Nephron progenitor cell (in vitro differentiated cells): ENCODE results near the gene MTMR2.
A peak's percentile ranks its signal among the peaks of the same experiment; 100 is the strongest.

Experiments used
- DNase-seq: peaks from one replicate; pipeline ENCODE4 v3.0.0; 2021
- H3K27ac Mint-ChIP-seq: 2 replicates; pipeline ENCODE4 v1.8.0; 2021; ENCODE audit warnings: mild to moderate bottlenecking, moderate library complexity, mixed read lengths
- H3K27me3 Mint-ChIP-seq: 2 replicates; pipeline ENCODE4 v1.8.0; 2021; ENCODE audit warnings: mild to moderate bottlenecking, low read depth, mixed read lengths; ENCODE audit not compliant: poor library complexity
- H3K36me3 Mint-ChIP-seq: 2 replicates; pipeline ENCODE4 v1.8.0; 2021; ENCODE audit warnings: low read depth, mixed read lengths
- H3K4me1 Mint-ChIP-seq: 2 replicates; pipeline ENCODE4 v1.8.0; 2021; ENCODE audit warnings: mixed read lengths
- H3K4me3 Mint-ChIP-seq: 2 replicates; pipeline ENCODE4 v1.8.0; 2021; ENCODE audit warnings: mild to moderate bottlenecking, moderate library complexity, mixed read lengths
- H3K9me3 Mint-ChIP-seq: 2 replicates; pipeline ENCODE4 v1.8.0; 2021; ENCODE audit warnings: mild to moderate bottlenecking, moderate library complexity, mixed read lengths
- TF ChIP-seq, protein P1 (sequence below): fragments of 200-600 bp; sonication (generic); IDR thresholded peaks from 2 replicates; pipeline ENCODE4 v1.5.0; 2021; ENCODE audit warnings: antibody characterized with exemption

MTMR2 gene

DNA sequence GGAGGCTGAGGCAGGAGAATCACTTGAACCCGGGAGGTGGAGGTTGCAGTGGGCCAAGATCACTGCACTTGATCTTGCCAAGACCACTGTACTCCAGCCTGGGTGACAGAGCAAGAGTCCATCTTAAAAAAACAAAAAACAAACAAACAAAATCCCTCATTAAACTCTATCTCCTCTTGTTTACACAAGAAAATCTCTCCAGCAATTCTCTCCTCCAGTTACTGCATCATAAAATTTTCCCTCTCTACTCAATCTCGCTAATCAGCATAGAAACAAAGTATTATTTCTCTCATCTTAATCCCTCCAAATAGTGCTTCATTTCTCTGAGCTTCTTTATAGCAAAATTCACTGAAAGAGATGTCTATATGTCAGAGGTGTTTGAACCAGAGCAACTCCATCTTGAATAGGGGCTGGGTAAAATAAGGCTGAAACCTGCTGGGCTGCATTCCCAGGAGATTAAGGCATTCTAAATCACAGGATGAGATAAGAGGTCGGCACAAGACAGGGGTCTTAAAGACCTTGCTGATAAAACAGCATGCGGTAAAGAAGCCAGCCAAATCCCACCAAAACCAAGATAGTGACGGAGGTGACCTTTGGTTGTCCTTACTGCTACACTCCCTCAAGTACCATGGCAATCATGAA is 19.8 kb downstream of the MTMR2 start:
- Mint-ChIP-seq H3K36me3 (peaks cover 30% of the 10 kb centered on the region), H3K4me1 (no peaks in the 10 kb centered on the region)

DNA sequence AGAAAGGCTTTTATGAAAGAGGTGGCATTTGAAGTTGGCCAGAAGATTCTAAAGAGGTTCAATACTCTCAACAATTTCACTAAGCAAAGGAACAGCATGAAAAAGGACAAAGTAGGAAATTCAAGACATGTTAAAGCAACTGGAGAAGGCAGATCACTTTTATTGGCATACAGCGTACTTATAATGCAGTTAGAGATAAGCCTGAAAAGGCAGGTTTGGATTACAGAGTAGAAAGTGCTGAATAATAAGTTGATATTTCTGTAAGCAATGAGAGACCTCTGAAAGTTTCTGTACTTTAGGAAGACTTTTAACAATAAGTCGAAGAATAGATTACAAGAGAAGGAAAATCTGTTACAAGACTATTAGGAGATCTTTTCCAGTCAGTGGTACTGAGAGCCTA is 25.1 kb downstream of the MTMR2 start:
- no peaks in the 10 kb centered on the region for H3K27me3 Mint-ChIP-seq
- no peak for DNase-seq
- peaks cover 11% of the 10 kb centered on the region for H3K4me1 Mint-ChIP-seq
- H3K36me3 Mint-ChIP-seq = peaks cover 8% of the 10 kb centered on the region
- no peak overlapping the region for H3K27ac Mint-ChIP-seq
- H3K4me3 Mint-ChIP-seq = no peak overlapping the region
- H3K9me3 Mint-ChIP-seq = no peaks in the 10 kb centered on the region
- TF ChIP-seq, protein P1, sequence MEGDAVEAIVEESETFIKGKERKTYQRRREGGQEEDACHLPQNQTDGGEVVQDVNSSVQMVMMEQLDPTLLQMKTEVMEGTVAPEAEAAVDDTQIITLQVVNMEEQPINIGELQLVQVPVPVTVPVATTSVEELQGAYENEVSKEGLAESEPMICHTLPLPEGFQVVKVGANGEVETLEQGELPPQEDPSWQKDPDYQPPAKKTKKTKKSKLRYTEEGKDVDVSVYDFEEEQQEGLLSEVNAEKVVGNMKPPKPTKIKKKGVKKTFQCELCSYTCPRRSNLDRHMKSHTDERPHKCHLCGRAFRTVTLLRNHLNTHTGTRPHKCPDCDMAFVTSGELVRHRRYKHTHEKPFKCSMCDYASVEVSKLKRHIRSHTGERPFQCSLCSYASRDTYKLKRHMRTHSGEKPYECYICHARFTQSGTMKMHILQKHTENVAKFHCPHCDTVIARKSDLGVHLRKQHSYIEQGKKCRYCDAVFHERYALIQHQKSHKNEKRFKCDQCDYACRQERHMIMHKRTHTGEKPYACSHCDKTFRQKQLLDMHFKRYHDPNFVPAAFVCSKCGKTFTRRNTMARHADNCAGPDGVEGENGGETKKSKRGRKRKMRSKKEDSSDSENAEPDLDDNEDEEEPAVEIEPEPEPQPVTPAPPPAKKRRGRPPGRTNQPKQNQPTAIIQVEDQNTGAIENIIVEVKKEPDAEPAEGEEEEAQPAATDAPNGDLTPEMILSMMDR = no peak

More for the DNA sequence above, 19.8 kb downstream of the MTMR2 start:
- no peak overlapping the region for H3K27ac Mint-ChIP-seq
- peaks cover 16% of the 10 kb centered on the region for H3K9me3 Mint-ChIP-seq
- H3K27me3 Mint-ChIP-seq = no peaks in the 10 kb centered on the region
- no peak overlapping the region for H3K4me3 Mint-ChIP-seq
- no peak for DNase-seq
- TF ChIP-seq, protein P1 = no peak

- no peak overlapping the region for H3K4me3 Mint-ChIP-seq
- peaks cover 11% of the 10 kb centered on the region for H3K4me1 Mint-ChIP-seq
- TF ChIP-seq, protein P1 = no peak
- no peaks in the 10 kb centered on the region for H3K9me3 Mint-ChIP-seq
- H3K36me3 Mint-ChIP-seq = peaks cover 8% of the 10 kb centered on the region
- no peak overlapping the region for H3K27ac Mint-ChIP-seq
- H3K27me3 Mint-ChIP-seq = no peaks in the 10 kb centered on the region
- no peak for DNase-seq
These were observed 26.2 kb downstream of the MTMR2 start for GRCh38 chr11:95897731-95898130.

- Mint-ChIP-seq H3K9me3 (no peaks in the 10 kb centered on the region), H3K4me3 (no peak overlapping the region), H3K36me3 (peaks cover 8% of the 10 kb centered on the region), H3K4me1 (peaks cover 11% of the 10 kb centered on the region), H3K27me3 (no peaks in the 10 kb centered on the region), H3K27ac (peak overlapping the region; percentile 82)
- TF ChIP-seq, protein P1 = no peak
- DNase-seq = no peak
These were observed 28.1 kb downstream of the MTMR2 start for GRCh38 chr11:95895815-95896214.

DNA sequence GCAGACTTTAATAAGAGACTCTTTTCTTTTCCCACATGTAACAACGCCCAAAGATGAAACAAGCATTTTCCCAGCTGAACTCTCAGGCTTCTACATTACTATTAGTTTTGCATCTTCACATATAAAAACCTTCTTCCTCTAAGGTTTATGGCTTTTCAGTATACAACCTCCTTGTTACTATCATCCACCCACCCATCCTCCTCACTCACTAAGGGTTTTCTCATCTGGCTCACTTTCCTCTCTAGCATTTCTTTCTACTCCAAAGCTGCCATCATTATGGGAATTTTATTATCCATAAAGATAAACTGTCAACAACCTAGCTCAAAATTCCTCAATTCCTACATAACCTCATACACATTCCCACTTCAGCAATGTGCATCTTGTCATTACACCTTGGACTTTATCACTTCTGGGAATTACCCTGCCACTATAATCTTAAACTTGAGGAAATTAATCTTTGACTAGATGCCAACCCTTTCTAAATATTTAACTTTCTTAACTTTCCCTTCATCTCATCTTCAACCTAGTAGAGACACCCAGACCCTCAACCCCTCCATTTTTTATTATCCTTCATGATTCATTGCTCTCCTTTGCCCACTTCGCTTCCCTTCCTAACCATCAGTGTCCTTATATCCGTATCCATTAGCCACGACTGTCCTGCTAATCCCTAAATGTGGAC is 30.9 kb downstream of the MTMR2 start:
- H3K27ac Mint-ChIP-seq = no peak overlapping the region
- H3K27me3 Mint-ChIP-seq = no peaks in the 10 kb centered on the region
- H3K9me3 Mint-ChIP-seq = no peaks in the 10 kb centered on the region
- H3K4me3 Mint-ChIP-seq = no peak overlapping the region
- H3K4me1 Mint-ChIP-seq = peaks cover 11% of the 10 kb centered on the region
- TF ChIP-seq, protein P1 = no peak
- H3K36me3 Mint-ChIP-seq = peaks cover 16% of the 10 kb centered on the region
- DNase-seq = no peak

- no peak overlapping the region for H3K27ac Mint-ChIP-seq
- no peak overlapping the region for H3K4me3 Mint-ChIP-seq
- H3K27me3 Mint-ChIP-seq = no peaks in the 10 kb centered on the region
- peaks cover 21% of the 10 kb centered on the region for H3K36me3 Mint-ChIP-seq
- H3K4me1 Mint-ChIP-seq = peaks cover 11% of the 10 kb centered on the region
- no peaks in the 10 kb centered on the region for H3K9me3 Mint-ChIP-seq
- TF ChIP-seq, protein P1 = no peak
- no peak for DNase-seq
These were observed 31.4 kb downstream of the MTMR2 start for GRCh38 chr11:95892492-95892891.
